ENCODE measurements around the gene PRPS1L1.

The PRPS1L1 gene

DNA sequence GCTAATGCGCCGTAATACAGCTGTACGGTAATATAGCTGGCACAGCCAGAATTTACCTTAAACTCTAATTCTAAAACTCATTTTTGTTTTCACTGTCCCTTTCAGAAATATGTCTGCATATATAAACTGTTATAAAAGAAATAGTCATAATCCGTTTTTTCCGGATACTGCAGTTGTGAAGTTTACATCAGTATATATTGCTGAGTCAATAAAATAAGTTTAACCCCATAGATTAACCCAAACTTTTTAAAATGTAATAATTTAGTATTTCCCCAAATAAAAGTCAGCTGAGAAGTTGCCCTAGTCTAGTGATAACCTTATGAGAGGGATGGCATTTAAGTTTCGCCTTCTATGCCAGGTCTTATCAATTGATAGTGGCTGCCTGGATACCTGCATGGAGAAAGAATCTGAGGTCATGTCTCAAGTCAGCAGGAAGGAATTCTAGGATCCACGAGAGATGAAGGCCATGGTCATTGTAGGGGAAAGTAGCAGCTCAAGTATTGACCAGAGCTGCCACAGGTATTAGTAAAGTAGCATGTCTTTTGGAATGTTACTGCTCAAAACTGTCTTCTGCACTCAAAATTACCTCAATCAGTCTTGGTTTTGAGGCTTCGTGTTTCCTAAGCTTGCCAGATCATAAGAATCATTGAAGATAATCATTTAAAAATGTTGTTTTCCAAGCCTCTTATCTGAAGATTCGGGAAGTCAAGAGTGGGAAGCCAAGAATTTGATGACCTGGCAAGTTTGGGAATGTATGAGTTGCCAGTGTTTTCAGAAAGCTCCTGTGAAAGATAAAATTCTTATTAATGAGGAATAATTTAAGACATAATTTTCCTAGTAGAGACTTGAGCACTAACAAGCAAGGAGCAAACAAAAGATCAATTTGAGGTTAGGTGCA, 10.8 kb downstream of the PRPS1L1 start:
- DNase-seq (ENCODE audit: low spot score) = no peak

DNA sequence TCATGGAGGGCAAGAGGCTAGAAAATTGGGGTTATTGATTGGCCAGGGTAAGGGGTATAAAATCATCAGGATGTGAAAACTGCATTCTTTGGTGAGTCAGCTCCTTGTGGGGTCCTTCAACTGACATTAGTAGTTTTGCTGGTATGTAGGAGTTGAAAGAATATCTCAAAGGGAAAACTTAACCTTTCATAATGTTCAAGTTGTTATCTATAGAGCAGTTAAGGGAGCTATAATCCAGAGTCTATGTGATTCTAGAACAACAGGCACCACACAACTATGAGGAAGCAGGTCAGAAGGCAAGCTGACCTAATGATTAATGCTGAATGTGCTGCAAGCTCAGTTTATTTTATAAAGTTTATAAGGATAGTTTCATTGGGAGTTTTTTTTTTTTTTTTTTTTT, 13.7 kb downstream of the PRPS1L1 start:
- no peak for DNase-seq (ENCODE audit: low spot score)

DNA sequence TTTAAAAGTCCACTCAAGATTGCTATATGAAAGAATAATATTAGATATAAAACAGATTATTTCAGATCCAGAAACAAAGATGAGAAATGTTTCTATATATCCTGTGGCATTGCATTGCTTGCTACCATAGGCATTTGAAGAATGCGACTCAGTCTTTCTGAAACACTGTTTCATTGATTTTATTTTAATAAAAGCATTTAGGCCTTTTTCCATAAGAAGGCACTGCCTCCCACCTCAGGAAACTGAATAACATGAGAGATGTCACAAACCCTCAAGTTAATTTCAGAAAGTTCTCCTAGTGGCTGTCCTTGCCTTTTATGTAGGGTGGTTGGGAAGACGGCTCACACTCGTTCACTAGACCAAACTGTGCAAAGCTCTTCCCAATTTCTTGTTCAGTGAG, 23.3 kb downstream of the PRPS1L1 start:
- DNase-seq (ENCODE audit: low spot score) = no peak

DNA sequence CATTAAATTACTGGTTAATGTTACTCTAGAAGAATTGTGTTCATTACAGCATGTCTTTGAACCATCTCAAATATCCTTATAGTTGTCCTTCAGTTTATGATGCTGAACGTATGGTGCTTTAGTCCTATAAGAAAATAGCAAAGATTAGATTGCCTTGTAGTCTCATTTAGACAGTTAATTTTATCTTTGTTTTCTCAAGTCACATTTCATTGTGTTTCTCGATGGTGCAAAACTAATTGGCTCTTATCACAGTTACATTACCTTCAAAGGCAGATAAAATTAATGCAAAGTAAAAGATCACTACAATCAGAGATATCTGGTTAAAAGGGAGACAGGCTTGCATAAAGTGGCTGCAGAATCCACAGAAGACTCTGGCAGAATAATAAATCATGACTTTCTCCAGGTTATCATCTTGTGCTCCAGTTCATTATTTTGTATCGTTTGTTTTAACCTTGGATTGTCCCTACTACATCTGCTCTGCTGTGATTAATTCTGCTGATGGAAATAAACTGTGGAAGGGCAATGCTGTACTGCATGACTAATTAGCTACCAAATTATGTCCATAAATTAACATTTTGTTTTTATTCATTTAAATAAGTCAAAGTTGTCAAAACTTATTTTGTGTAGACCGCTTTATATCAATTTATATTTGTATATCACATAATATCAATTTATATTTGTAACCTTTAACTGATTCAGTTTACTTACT, 24.2 kb downstream of the PRPS1L1 start:
- DNase-seq (ENCODE audit: low spot score) = no peak

DNA sequence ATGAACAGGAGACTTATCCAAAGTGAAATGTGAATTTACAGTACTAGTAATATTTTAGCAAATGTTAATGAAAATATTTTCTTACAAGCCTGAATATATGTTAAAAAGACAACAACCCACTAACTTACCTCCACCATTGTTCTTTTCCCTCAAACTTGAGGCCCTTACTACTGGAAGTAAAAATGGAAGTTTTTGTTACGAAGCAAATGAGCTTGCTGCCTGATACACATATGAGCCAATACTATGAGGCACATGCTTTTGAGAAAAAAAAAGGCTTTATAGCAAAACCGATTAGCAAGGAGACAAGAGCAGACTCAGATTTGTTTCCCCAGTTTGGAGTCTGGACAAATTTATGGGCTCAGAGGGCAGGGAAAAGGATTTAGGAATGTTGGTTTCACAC, 29.0 kb downstream of the PRPS1L1 start:
- no peak for DNase-seq (ENCODE audit: low spot score)

GRCh38 chr7:17996442-17997223, 31.0 kb downstream of the PRPS1L1 start:
- DNase-seq (ENCODE audit: low spot score) = no peak

DNA sequence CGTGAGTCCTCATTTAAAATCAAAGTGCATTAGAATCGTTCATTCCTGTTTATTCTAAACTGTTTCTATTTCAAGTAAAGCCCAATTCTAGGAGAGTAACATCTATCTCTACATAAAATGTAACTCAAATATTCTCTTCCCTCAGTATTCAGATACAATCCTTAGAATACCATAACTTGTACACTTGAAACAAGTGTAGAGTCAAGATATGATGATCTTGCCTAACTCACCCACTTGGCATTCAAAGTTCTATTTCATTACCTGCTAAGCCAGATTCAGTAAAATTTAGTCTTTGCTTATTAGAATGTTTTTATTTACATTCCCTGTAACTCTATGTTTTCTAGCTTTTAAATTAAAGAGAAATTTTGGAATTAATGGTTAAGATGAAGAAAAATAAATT, 31.6 kb downstream of the PRPS1L1 start:
- DNase-seq (ENCODE audit: low spot score) = no peak

GRCh38 chr7:17994079-17994850, 33.4 kb downstream of the PRPS1L1 start:
- DNase-seq (ENCODE audit: low spot score) = no peak

GRCh38 chr7:17991866-17992648, 35.6 kb downstream of the PRPS1L1 start:
- no peak for DNase-seq (ENCODE audit: low spot score)

DNA sequence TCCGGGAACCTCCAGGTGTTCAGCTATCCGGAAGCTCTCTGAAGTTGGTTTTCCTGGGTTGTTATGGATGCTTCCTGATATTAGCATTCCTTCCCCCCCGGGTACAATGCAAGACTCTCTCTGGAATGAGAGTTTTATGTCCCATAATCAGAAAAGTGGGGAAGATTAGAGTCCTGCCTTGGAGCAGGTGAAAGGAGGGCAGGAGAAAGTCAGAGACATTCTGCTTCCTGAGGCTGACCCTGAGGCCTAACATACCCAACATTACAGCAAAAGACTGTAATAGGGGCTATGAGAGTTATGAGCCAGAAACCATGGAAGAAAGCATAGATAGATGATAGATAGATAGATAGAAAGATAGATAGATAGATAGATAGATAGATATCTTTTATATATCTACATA, 36.9 kb downstream of the PRPS1L1 start:
- no peak for DNase-seq (ENCODE audit: low spot score)

- DNase-seq (ENCODE audit: low spot score) = no peak
Measured at GRCh38 chr7:17989546-17989945, 38.1 kb downstream of the PRPS1L1 start.

GRCh38 chr7:17988858-17989257, 38.8 kb downstream of the PRPS1L1 start:
- DNase-seq (ENCODE audit: low spot score) = no peak

- no peak for DNase-seq (ENCODE audit: low spot score)
Measured at GRCh38 chr7:17988141-17988540, 39.5 kb downstream of the PRPS1L1 start.

- no peak for DNase-seq (ENCODE audit: low spot score)
Measured at GRCh38 chr7:17986851-17987250, 40.8 kb downstream of the PRPS1L1 start.

- no peak for DNase-seq (ENCODE audit: low spot score)
Measured at GRCh38 chr7:17985473-17986239, 42.0 kb downstream of the PRPS1L1 start.

DNA sequence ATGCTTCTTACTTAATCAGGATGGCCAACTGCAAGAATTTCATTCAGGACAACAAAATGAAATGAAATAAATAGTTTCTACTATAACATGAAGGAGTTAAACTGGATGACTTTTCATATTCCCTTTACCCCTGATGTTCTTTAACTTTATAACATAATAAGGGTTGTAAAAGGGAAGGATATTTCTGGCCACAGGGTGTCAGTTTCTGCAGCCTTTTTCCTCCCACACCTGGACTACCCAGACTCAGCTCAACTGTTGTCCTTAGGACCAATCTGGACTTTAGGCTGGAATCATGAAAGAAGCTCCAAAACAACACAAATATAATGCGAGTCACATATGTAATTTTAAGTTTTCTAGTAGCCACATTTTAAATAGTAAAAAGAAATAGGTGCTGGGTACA, 43.4 kb downstream of the PRPS1L1 start:
- DNase-seq (ENCODE audit: low spot score) = no peak

GRCh38 chr7:17983221-17984062, 44.2 kb downstream of the PRPS1L1 start:
- DNase-seq (ENCODE audit: low spot score) = no peak

GRCh38 chr7:17976952-17977351, 50.7 kb downstream of the PRPS1L1 start:
- no peak for DNase-seq (ENCODE audit: low spot score)
